GM13977 (cell line): ENCODE data around the gene GORASP2.

Source experiments
- DNase-seq: peaks from one replicate; pipeline ENCODE4 v3.0.0; 2012; ENCODE audit warnings: low spot score
- CTCF ChIP-seq: IDR thresholded peaks from 2 replicates; pipeline ENCODE4 v1.5.1; 2012; ENCODE audit warnings: mild to moderate bottlenecking, control low read depth; ENCODE audit not compliant: insufficient read depth; ENCODE audit errors: extremely low read depth, missing control alignments
- in situ Hi-C: fragments of 300-500 bp; cut with MboI; formaldehyde crosslinking; loops from one replicate; pipeline ENCODE4 v1.12.0; 2022; ENCODE audit warnings: low sequenced_read_pairs, low pct_unique_long_range_greater_than_20kb, mixed read lengths, inconsistent platforms; ENCODE audit not compliant: unreplicated experiment

Gene GORASP2

GRCh38 chr2:170953941-170954340 is 24.9 kb downstream of the GORASP2 start:
- TF ChIP-seq CTCF, result no peak
- in situ Hi-C loops, result no loop called here
- no peak for DNase-seq

- DNase-seq, result no peak
- no peak for TF ChIP-seq CTCF
- in situ Hi-C loops, result no loop called here
Measured at GRCh38 chr2:170963386-170963785, 34.3 kb downstream of the GORASP2 start.

DNA sequence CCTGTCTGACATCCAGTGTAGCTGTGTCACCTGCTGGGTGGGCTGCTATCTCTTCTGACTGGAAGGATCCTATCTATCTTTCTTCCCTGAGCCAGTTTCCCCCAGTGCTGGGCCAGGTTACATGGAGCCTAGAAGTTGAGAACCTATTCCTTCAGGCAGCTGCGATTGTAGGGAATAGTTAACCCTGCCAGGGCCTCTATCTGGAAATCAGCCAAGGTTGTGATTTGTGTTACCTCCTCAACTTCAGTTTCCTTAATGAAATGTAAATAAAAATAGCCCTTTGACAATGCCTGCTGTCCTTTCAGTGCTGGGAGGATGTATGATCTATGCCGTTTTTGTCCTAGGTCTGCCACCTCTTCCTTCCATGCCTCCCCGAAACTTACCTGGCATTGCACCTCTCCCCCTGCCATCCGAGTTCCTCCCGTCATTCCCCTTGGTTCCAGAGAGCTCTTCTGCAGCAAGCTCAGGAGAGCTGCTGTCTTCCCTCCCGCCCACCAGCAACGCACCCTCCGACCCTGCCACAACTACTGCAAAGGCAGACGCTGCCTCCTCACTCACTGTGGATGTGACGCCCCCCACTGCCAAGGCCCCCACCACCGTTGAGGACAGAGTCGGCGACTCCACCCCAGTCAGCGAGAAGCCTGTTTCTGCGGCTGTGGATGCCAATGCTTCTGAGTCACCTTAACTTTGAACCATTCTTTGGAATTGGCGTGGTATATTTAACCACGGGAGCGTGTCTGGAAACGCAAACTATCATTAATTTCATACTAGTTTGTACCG is 36.6 kb downstream of the GORASP2 start:
- no peak for DNase-seq
- in situ Hi-C loops, result no loop called here
- no peak for TF ChIP-seq CTCF

- no peak for DNase-seq
- in situ Hi-C loops, result no loop called here
Measured at GRCh38 chr2:170966648-170967396, 37.8 kb downstream of the GORASP2 start.

GRCh38 chr2:170967553-170967952 is 38.5 kb downstream of the GORASP2 start:
- no peak for TF ChIP-seq CTCF
- in situ Hi-C loops, result no loop called here
- no peak for DNase-seq

More at GRCh38 chr2:170966648-170967396, 37.8 kb downstream of the GORASP2 start:
- TF ChIP-seq CTCF, result no peak

DNA sequence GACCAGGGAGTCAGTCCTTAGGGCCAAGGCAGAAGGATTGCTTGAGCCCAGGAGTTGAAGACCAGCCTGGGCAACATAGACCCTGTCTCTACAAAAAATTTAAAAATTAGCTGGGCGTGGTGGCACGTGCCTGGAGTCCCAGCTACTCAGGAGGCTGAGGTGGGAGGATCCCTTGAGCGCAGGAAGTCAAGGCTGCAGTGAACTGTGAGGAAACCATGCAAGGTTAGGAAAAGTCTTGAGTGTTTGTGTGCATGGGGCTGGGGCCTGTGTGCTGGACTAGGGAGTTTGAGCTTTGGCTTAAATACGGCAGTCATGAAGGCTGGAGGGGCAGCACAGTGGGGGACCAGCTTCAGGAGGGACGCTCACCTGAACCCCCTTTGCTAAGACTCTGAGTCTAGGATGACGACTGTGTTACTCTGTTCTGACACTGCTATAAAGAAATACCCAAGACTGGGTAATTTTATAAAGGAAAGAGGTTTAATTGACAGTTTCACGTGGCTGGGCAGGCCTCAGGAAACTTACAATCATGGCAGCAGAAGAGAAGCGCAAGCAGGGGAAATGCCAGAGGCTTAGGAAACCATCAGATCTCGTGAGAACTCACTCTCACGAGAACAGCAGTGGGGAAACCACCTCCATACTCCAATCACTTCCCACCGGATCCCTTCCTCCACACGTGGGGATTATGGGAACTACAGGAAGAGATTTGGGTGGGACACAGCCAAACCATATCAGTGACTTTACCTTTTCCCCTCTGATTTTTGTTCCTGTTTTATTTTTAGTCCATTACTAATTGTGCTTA is 39.4 kb downstream of the GORASP2 start:
- no peak for DNase-seq
- TF ChIP-seq CTCF, result no peak
- in situ Hi-C loops, result no loop called here
